ENCODE results near the gene SGTA.

The SGTA gene

DNA sequence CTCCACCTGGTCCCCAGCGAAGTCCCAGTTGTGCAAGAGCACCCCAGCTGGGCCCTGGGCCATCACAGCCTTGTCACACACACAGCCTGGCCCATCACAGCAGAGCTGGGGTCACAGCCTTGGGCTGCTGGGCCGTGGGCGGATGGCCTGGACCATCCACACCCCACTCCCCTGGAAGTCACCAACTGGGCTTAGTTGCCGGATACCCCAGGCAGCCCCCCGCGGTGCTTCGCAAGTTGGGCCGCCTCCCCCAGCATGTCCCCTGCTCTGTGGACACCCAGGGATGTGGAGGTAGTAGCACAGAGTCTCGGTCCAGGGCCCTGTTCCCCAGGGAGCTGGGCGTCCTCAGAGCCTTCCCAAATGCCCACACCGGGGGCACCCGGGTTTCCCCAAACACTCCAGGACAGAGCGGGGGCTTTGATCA lies 32.1 kb upstream of the SGTA start:
- Histone ChIP-seq H3K27ac (no peak overlapping the region), H3K27me3 (replicated peaks) (no peaks in the 10 kb centered on the region), H3K4me3 (ENCODE audit: low read depth, low read length) (no peak overlapping the region), H3K36me3 (replicated peaks) (peaks cover 15% of the 10 kb centered on the region)
- in situ Hi-C loops (cut with HindIII; ENCODE audit: low pct_ligation_motif_present, low sequenced_read_pairs): no loop called here
- no peak for DNase-seq
- TF ChIP-seq, protein P1, sequence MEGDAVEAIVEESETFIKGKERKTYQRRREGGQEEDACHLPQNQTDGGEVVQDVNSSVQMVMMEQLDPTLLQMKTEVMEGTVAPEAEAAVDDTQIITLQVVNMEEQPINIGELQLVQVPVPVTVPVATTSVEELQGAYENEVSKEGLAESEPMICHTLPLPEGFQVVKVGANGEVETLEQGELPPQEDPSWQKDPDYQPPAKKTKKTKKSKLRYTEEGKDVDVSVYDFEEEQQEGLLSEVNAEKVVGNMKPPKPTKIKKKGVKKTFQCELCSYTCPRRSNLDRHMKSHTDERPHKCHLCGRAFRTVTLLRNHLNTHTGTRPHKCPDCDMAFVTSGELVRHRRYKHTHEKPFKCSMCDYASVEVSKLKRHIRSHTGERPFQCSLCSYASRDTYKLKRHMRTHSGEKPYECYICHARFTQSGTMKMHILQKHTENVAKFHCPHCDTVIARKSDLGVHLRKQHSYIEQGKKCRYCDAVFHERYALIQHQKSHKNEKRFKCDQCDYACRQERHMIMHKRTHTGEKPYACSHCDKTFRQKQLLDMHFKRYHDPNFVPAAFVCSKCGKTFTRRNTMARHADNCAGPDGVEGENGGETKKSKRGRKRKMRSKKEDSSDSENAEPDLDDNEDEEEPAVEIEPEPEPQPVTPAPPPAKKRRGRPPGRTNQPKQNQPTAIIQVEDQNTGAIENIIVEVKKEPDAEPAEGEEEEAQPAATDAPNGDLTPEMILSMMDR (IDR thresholded peaks at IDR 0.05; ENCODE audit: low read depth, low read length, missing control alignments): no peak

DNA sequence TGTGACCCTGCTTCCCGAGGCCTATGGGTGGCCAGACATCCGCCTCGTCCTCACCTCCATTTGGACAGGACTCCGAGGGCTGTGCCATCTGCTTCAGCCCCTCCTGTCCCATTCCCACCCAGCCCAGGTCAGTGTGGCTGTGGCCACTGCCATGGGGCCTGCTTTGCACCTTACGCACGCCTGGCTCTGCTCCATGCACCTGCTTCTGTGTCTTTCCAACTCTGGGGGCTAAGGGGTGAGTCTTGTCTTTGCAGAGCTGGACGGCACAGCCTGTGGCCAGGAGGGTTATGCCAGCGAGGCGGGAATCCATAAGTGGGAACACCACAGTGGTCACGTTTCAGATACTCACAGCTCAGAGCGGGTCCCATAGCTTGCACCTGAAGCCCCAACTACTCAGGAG lies 31.4 kb upstream of the SGTA start:
- in situ Hi-C loops (cut with HindIII; ENCODE audit: low pct_ligation_motif_present, low sequenced_read_pairs): no loop called here
- H3K4me3 ChIP-seq (ENCODE audit: low read depth, low read length): no peak overlapping the region
- no peak for DNase-seq

DNA sequence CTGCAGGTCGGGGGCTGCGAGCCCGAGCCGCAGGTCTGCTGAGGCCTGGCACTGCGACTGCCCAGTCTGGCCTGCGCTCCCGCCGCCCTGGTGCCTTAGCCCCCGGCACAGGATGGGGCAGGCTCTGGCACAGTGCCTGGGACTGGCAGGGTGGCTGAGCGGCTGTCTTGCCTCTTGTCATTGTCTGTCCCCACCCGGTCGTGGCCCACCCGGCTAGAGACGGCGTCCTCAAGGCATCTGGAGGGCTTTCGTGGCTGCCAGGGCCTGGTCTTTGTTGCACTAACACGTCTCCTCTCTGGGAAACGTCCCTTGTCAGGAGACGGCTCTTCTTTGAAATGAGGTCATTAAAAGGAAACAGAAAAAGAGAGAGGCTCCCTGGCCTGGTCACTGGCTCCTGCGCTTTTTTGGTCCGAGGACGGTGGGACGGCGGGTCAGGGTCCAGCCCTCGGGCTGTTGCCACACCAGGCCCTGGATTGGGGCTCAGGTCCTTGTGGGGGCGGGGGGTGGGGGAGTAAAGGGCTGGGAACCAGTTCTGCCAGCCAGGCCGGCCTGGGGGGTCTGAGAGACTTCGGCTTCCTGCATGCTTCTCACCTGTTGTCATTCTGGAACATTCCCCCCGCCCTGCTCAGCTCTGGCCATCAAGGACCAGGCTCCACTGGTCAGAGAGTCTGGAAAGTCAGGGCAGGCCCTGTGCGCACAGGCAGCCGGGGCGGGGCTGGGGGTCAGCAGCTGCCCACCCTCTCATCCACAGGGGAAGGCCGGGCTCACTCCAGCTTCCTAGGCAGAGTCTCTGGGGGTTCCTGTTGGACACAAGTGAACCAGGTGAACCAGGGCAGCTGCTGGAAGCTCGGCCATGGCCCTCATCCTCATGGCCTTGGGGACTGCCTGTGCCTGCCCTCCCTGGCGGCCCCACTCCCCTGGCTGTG lies 30.4 kb upstream of the SGTA start:
- H3K27ac ChIP-seq: no peak overlapping the region
- in situ Hi-C loops (cut with HindIII; ENCODE audit: low pct_ligation_motif_present, low sequenced_read_pairs): no loop called here
- H3K36me3 ChIP-seq (replicated peaks): peaks cover 31% of the 10 kb centered on the region
- H3K27me3 ChIP-seq (replicated peaks): no peaks in the 10 kb centered on the region
- DNase-seq: no peak
- TF ChIP-seq, protein P1 (IDR thresholded peaks at IDR 0.05; ENCODE audit: low read depth, low read length, missing control alignments): no peak
- H3K4me3 ChIP-seq (ENCODE audit: low read depth, low read length): no peak overlapping the region

More for the DNA sequence above, 31.4 kb upstream of the SGTA start:
- Histone ChIP-seq H3K27ac (no peak overlapping the region), H3K27me3 (replicated peaks) (no peaks in the 10 kb centered on the region), H3K36me3 (replicated peaks) (peaks cover 21% of the 10 kb centered on the region)
- TF ChIP-seq, protein P1 (IDR thresholded peaks at IDR 0.05; ENCODE audit: low read depth, low read length, missing control alignments): no peak

DNA sequence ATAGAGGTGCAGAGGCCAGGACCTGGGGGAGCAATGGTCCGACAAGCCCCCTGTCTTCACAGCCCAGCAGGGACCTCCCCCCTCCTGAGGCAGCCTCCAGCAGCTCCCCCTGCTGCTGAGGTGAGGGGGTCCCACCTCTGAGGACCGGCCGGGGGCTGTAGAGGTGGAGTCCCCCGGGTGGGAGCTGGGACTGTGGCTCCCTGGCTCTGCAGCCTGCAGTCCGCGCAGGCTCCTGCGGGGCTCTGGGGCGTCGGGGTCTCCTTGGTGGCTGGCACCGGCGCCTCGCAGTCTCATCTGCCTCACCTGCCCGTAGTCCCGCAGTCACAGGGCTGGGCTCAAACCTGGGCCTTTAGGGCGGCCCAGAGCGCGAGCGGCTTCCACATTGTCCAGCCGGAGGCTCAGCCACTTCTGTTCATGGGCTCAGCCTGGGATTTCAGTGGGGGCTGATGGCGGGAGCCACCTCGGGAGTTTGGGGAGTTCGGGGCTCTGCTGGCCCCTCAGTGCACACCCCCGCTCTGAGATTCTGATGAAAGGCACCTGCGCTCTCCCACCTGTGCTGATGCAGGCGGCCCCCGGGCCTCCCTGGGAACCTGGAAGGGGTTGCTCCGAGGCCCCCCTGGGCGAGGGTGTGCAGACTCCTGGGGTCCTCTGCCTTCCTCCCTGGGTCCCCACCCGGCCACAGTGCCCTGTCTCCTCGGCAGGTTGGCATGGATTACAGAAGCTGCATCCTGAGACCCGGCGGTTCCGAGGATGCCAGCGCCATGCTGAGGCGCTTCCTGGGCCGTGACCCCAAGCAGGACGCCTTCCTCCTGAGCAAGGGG lies 29.6 kb upstream of the SGTA start:
- no peak for DNase-seq
- H3K4me3 ChIP-seq (ENCODE audit: low read depth, low read length): no peak overlapping the region
- H3K27ac ChIP-seq: no peak overlapping the region
- in situ Hi-C loops (cut with HindIII; ENCODE audit: low pct_ligation_motif_present, low sequenced_read_pairs): no loop called here
- H3K27me3 ChIP-seq (replicated peaks): no peaks in the 10 kb centered on the region
- TF ChIP-seq, protein P1 (IDR thresholded peaks at IDR 0.05; ENCODE audit: low read depth, low read length, missing control alignments): no peak
- H3K36me3 ChIP-seq (replicated peaks): peaks cover 36% of the 10 kb centered on the region

DNA sequence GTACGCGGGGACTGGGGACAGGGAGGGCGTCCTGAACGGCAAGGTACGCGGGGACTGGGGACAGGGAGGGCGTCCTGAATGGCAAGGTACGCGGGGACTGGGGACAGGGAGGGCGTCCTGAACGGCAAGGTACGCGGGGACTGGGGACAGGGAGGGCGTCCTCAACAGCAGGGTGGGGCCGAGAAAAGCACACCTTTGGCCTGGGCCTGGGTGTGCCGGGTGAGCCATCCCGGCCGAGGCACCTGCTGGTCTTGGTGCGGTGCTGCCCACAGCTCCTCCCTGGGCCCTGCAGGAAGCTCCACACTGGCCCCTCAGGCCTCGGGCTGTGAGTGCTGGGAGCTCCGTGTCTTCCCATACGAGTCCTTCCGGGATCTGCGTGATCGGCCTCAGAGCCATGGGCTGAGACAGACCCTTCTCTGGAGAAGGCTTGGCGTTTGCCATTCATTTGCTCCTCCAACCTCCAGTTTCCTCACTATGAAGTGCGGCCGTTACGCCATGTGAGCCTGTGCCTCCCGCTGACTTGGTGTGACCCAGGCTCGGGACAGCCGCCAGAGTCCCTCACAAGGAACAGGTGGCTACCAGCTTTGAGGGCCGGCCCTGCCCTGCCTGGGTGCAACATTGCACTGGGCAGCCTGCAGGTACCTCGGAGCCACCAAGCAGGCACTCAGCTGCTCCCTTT lies 28.8 kb upstream of the SGTA start:
- DNase-seq: no peak
- no peak overlapping the region for H3K27ac ChIP-seq
- in situ Hi-C loops (cut with HindIII; ENCODE audit: low pct_ligation_motif_present, low sequenced_read_pairs): no loop called here
- TF ChIP-seq, protein P1 (IDR thresholded peaks at IDR 0.05; ENCODE audit: low read depth, low read length, missing control alignments): no peak
- H3K27me3 ChIP-seq (replicated peaks): no peaks in the 10 kb centered on the region
- peaks cover 43% of the 10 kb centered on the region for H3K36me3 ChIP-seq (replicated peaks)
- H3K4me3 ChIP-seq (ENCODE audit: low read depth, low read length): no peak overlapping the region

Data from brain microvascular endothelial cell (primary cell).